DLD1 (cell line): ENCODE measurements around the gene KDR.

Source experiments
- in situ Hi-C: cut with HindIII; loops from 2 replicates; pipeline ENCODE4 v1.10.0; 2017; ENCODE audit warnings: low sequenced_read_pairs

The KDR gene

GRCh38 chr4:55124322-55125076, 896 bp downstream of the KDR start:
- in situ Hi-C loops, result no loop called here

- in situ Hi-C loops, result no loop called here
Observed at GRCh38 chr4:55123791-55124190, 1.6 kb downstream of the KDR start.

- in situ Hi-C loops, result no loop called here
Observed at GRCh38 chr4:55122235-55122634, 3.2 kb downstream of the KDR start.

- in situ Hi-C loops, result no loop called here
Observed at GRCh38 chr4:55121246-55121645, 4.1 kb downstream of the KDR start.

GRCh38 chr4:55118397-55118796, 7.0 kb downstream of the KDR start:
- in situ Hi-C loops, result no loop called here

GRCh38 chr4:55117511-55117910, 7.9 kb downstream of the KDR start:
- in situ Hi-C loops, result no loop called here

GRCh38 chr4:55116450-55116849, 8.9 kb downstream of the KDR start:
- in situ Hi-C loops, result no loop called here

- in situ Hi-C loops, result no loop called here
Observed at GRCh38 chr4:55111601-55112000, 13.8 kb downstream of the KDR start.

- in situ Hi-C loops, result no loop called here
Observed at GRCh38 chr4:55110131-55110530, 15.3 kb downstream of the KDR start.

- in situ Hi-C loops, result no loop called here
Observed at GRCh38 chr4:55107054-55107453, 18.3 kb downstream of the KDR start.

GRCh38 chr4:55103224-55103623, 22.2 kb downstream of the KDR start:
- in situ Hi-C loops, result no loop called here

- in situ Hi-C loops, result no loop called here
Observed at GRCh38 chr4:55099816-55100215, 25.6 kb downstream of the KDR start.

- in situ Hi-C loops, result no loop called here
Observed at GRCh38 chr4:55098456-55099204, 26.8 kb downstream of the KDR start.

GRCh38 chr4:55096619-55097018, 28.8 kb downstream of the KDR start:
- in situ Hi-C loops, result no loop called here

- in situ Hi-C loops, result no loop called here
Observed at GRCh38 chr4:55096045-55096444, 29.4 kb downstream of the KDR start.

- in situ Hi-C loops, result no loop called here
Observed at GRCh38 chr4:55092504-55092903, 32.9 kb downstream of the KDR start.

- in situ Hi-C loops, result no loop called here
Observed at GRCh38 chr4:55089916-55090315, 35.5 kb downstream of the KDR start.

- in situ Hi-C loops, result no loop called here
Observed at GRCh38 chr4:55087913-55088260, 37.5 kb downstream of the KDR start.

- in situ Hi-C loops, result no loop called here
Observed at GRCh38 chr4:55087009-55087912, 38.1 kb downstream of the KDR start.

- in situ Hi-C loops, result no loop called here
Observed at GRCh38 chr4:55086578-55086977, 38.8 kb downstream of the KDR start.

- in situ Hi-C loops, result no loop called here
Observed at GRCh38 chr4:55083735-55084134, 41.7 kb downstream of the KDR start.
